Glutamatergic neuron (in vitro differentiated cells): ENCODE data around the gene NUDT3. TPM values are rescaled to one million over a fixed set of nuclear protein-coding genes. Genes with fewer than 3 reads are reported as not detected.

ENCODE experiments used
- DNase-seq: peaks from one replicate; pipeline ENCODE4 v3.0.0; 2022
- H3K27ac Mint-ChIP-seq: one replicate; pipeline ENCODE4 v1.8.0; 2020; ENCODE audit warnings: mild to moderate bottlenecking, mixed read lengths, inconsistent platforms; ENCODE audit not compliant: unreplicated experiment
- H3K27me3 Mint-ChIP-seq: one replicate; pipeline ENCODE4 v1.8.0; 2020; ENCODE audit warnings: mild to moderate bottlenecking, moderate library complexity, mixed read lengths, inconsistent platforms; ENCODE audit not compliant: unreplicated experiment
- H3K36me3 Mint-ChIP-seq: one replicate; pipeline ENCODE4 v1.8.0; 2020; ENCODE audit warnings: mild to moderate bottlenecking, mixed read lengths, inconsistent platforms; ENCODE audit not compliant: unreplicated experiment
- H3K4me1 Mint-ChIP-seq: one replicate; pipeline ENCODE4 v1.8.0; 2020; ENCODE audit warnings: mild to moderate bottlenecking, low read depth, mixed read lengths, inconsistent platforms; ENCODE audit not compliant: unreplicated experiment
- H3K4me3 Mint-ChIP-seq: one replicate; pipeline ENCODE4 v1.8.0; 2020; ENCODE audit warnings: mild to moderate bottlenecking, mixed read lengths, inconsistent platforms; ENCODE audit not compliant: unreplicated experiment
- H3K9me3 Mint-ChIP-seq: one replicate; pipeline ENCODE4 v1.8.0; 2020; ENCODE audit warnings: mild to moderate bottlenecking, moderate library complexity, mixed read lengths, inconsistent platforms; ENCODE audit not compliant: unreplicated experiment
- total RNA-seq: library from RNA; stranded (reverse); fragmentation: NEBNext Ultra II Directional; extraction: Animal tissue kit (Norgen Biotek cat#: 25700); gene quantifications from one replicate; pipeline ENCODE4 v1.2.1, GENCODE V29; 2021; ENCODE audit not compliant: unreplicated experiment
- TF ChIP-seq, protein P1 (sequence below): fragments of 200-600 bp; sonication (generic); IDR thresholded peaks from one replicate; pipeline ENCODE4 v1.5.0; 2021; ENCODE audit not compliant: partially characterized antibody, unreplicated experiment

NUDT3 gene
- total RNA-seq, 1 donor from 2014 or later = 76.1 TPM

DNA sequence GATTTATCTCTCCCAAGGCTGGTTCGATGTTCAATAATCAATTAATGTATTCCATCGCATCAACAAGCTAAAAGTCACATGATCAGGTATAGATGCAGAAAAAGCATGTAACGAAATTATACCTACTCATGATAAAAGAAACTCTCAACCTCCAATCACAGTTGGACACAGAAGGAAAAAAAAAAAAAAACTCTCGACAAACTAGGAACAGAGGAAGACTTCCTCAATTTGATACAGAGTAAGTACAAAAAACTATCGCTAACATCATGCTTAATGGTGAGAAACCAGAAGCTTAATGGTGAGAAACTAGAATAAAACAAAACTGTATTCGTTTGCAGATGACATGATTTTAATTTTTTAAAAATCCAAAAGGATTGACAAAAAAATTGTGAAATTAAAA, 81.7 kb downstream of the NUDT3 start:
- no peak overlapping the region for H3K27ac Mint-ChIP-seq
- TF ChIP-seq, protein P1, sequence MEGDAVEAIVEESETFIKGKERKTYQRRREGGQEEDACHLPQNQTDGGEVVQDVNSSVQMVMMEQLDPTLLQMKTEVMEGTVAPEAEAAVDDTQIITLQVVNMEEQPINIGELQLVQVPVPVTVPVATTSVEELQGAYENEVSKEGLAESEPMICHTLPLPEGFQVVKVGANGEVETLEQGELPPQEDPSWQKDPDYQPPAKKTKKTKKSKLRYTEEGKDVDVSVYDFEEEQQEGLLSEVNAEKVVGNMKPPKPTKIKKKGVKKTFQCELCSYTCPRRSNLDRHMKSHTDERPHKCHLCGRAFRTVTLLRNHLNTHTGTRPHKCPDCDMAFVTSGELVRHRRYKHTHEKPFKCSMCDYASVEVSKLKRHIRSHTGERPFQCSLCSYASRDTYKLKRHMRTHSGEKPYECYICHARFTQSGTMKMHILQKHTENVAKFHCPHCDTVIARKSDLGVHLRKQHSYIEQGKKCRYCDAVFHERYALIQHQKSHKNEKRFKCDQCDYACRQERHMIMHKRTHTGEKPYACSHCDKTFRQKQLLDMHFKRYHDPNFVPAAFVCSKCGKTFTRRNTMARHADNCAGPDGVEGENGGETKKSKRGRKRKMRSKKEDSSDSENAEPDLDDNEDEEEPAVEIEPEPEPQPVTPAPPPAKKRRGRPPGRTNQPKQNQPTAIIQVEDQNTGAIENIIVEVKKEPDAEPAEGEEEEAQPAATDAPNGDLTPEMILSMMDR = no peak
- H3K9me3 Mint-ChIP-seq = no peaks in the 10 kb centered on the region
- DNase-seq = no peak
- no peak overlapping the region for H3K4me3 Mint-ChIP-seq
- peaks cover 15% of the 10 kb centered on the region for H3K4me1 Mint-ChIP-seq
- no peaks in the 10 kb centered on the region for H3K27me3 Mint-ChIP-seq
- H3K36me3 Mint-ChIP-seq = no peaks in the 10 kb centered on the region

DNA sequence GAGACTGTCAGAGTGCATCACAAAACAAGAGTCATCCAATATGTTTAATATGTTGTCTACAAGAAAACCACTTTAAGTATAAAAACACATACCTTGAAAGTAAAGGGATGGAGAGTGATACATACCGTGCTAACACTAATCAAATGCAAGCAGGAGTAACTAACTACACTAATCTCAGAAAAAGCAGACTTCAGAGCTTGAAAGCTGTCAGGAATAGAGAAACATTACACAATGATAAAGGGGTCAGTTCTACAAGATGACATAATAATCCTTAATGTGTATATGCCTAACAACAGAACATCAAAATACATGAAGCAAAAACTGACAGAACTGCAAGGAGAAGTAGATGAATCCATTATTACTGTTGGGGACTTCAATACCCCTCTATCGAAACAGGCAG, 84.0 kb downstream of the NUDT3 start:
- no peaks in the 10 kb centered on the region for H3K9me3 Mint-ChIP-seq
- no peak for DNase-seq
- H3K27me3 Mint-ChIP-seq = no peaks in the 10 kb centered on the region
- H3K27ac Mint-ChIP-seq = no peak overlapping the region
- TF ChIP-seq, protein P1 = no peak
- H3K36me3 Mint-ChIP-seq = no peaks in the 10 kb centered on the region
- peaks cover 16% of the 10 kb centered on the region for H3K4me1 Mint-ChIP-seq
- no peak overlapping the region for H3K4me3 Mint-ChIP-seq

DNA sequence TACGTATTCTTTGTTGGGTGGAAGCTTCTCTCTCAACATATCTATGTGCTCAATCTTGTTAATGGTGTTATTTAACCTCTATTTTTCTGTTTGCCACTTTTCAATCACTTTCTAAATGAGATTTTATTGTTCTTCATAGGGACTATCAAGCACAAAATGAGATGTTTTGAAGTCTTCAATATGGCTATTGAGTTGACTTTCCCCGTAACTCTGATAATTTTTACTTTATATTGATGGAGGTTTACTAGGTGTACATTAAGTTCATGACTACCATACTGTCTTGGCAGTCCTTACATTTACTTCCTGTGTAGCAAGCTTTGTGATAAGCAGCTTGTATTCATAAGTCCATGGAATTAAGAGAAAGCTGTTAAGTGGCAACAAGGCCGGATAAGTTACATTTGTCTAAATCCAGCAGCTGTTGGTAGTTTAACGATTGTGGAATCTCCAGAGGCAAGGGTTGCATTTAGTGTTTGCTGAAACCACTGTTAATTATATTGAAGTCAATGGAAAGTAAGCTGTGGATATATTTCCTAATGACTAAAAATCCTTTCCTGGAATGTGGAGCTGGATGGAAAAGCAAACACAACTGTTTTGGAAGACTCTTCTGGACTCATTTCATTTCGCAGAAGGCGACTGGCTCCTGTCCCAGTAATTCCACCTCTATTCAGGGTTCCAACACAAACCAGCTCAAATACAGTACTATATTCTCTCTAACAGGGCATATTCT, 86.3 kb downstream of the NUDT3 start:
- H3K4me3 Mint-ChIP-seq = no peak overlapping the region

DNA sequence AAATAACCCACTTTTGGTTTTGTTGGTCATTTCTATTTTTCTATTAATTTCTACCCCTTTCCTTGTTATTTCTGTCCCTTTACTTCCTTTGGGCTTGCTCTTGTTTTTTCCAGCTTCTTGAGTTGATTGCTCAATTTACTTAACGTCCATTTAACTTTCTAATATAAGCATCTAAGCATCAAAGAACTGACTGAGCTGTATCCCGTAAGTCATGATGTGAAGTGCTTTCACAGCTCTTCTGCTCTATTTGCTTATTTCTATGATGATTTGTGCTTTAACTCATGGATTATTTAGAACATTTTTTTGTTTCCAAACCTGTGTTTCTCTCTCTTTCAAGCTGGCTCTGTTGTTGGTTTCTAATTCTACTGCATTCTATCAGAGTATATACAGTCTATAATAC, 87.0 kb downstream of the NUDT3 start:
- no peaks in the 10 kb centered on the region for H3K9me3 Mint-ChIP-seq
- H3K4me3 Mint-ChIP-seq = no peak overlapping the region

More for the DNA sequence above, 86.3 kb downstream of the NUDT3 start:
- no peak for DNase-seq
- Mint-ChIP-seq H3K36me3 (no peaks in the 10 kb centered on the region), H3K4me1 (peaks cover 16% of the 10 kb centered on the region), H3K27me3 (no peaks in the 10 kb centered on the region), H3K27ac (no peak overlapping the region), H3K9me3 (no peaks in the 10 kb centered on the region)
- TF ChIP-seq, protein P1 = no peak

DNA sequence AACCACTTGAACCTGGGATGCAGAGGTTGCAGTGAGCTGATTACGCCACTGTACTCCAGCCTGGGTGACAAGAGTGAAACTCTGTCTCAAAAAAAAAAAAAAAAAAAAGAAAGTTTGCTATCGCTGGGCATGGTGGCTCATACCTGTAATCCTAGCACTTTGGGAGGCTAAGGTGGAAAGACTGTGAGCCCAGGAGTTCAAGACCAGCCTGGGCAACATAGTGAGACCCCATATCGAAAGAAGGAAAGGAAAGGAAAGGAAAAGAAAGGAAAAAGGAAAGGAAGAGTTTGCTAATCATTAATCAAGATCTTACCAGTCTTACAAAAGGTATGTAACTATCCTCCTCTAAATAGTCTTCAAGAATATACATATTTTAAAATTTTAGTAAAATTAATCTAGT, 88.3 kb downstream of the NUDT3 start:
- Mint-ChIP-seq H3K9me3 (no peaks in the 10 kb centered on the region), H3K27me3 (peaks cover 2% of the 10 kb centered on the region), H3K4me3 (no peak overlapping the region), H3K27ac (no peak overlapping the region), H3K4me1 (peaks cover 13% of the 10 kb centered on the region), H3K36me3 (no peaks in the 10 kb centered on the region)
- no peak for DNase-seq
- TF ChIP-seq, protein P1 = no peak

More for the DNA sequence above, 87.0 kb downstream of the NUDT3 start:
- H3K36me3 Mint-ChIP-seq = no peaks in the 10 kb centered on the region
- no peak overlapping the region for H3K27ac Mint-ChIP-seq
- H3K27me3 Mint-ChIP-seq = no peaks in the 10 kb centered on the region
- DNase-seq = no peak
- TF ChIP-seq, protein P1 = no peak
- H3K4me1 Mint-ChIP-seq = peaks cover 16% of the 10 kb centered on the region
